OCI-LY7 (cell line): ENCODE results near the gene CA14.
"Not testable (repeated sequence)": the region's sequence is repeated elsewhere in the genome, so short reads cannot be mapped to it uniquely, and the experiment has no call there.

Source experiments
- CTCF ChIP-seq: fragments of 200-600 bp; sonication (generic); conservative IDR thresholded peaks from 2 replicates; pipeline ENCODE4 v1.5.1; 2014; ENCODE audit warnings: mild to moderate bottlenecking, antibody characterized with exemption, low read length, moderate library complexity, mixed read lengths
- EZH2phosphoT487 ChIP-seq: fragments of 200-600 bp; sonication (generic); IDR thresholded peaks from 2 replicates; pipeline ENCODE4 v1.6.1; 2018; ENCODE audit warnings: low read depth, borderline replicate concordance, mild to moderate bottlenecking, mixed run types, antibody characterized with exemption, low read length, moderate library complexity, mixed read lengths

GRCh38 chr1:150208460-150208859 is 49.1 kb upstream of the CA14 start:
- TF ChIP-seq CTCF, EZH2phosphoT487: not testable (repeated sequence)
